ENCODE measurements around the gene SNAP25. TPM values are rescaled to one million over a fixed set of nuclear protein-coding genes. Genes with fewer than 3 reads are reported as not detected.

Gene SNAP25
- total RNA-seq, 1 experiment from 2014 or later, result 0.05 TPM

DNA sequence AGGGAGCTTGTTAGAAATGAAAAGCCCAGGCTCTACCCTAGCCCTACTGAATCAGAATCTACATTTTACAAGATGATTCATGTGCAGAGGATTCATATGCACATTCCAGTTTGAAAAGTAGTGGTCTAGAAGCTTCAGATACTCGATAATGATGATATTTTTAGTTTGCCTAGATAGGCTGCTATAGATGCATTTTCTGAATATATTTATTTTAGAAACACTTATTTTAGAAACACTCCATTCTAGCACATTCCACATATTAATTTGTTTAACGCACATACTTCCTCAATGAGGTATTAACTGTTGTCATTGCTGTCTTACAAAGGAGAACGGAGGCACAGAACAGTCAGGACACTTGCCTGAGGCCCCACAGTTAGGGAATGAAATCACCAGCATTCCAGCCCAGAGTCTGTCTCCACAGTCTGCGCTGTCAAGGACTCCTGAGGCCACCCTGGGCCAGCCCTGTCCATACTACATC lies 64.4 kb downstream of the SNAP25 start:
- in situ Hi-C loops (cut with HindIII; ENCODE audit: low pct_unique_long_range_greater_than_20kb, low sequenced_read_pairs), result no loop called here
- DNase-seq (ENCODE audit: low read depth, low spot score), result no peak

DNA sequence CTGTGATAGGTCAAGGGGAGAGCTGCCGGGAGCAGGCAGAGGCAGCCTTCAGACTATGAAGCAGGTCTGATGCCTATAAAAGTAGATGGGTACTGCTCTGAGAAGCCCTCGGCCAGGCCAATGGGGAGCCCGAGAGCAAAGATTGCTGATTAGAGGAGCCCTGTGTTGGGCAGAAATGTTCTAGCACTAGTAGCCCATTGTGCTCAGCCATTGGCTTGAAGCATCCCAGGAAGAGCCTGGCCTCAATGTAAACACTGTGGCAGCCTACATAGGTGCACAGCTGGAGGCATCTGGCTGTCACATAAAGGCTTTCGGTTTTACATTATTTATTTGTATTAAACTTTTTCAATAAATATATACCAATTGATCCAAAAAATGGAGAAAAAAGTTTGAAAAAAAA lies 67.7 kb downstream of the SNAP25 start:
- in situ Hi-C loops (cut with HindIII; ENCODE audit: low pct_unique_long_range_greater_than_20kb, low sequenced_read_pairs), result no loop called here
- no peak for DNase-seq (ENCODE audit: low read depth, low spot score)

DNA sequence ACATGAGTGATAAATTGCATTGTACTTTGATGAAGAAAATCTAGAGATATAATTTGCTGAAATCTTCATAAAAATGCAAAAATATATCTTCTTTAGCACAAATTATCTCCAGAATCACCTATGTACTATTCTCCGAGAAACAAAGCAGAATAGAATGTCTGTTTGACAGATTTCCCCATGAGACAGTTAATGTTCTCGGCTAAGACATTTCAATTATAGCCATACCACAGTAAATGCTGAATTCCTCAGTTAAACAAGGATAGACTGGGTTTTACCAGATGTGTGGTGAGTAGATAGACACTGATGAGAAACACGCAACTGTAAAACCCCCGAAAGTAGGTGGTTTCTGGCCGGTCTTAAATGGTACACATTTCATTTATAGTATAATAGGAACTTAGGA lies 69.8 kb downstream of the SNAP25 start:
- in situ Hi-C loops (cut with HindIII; ENCODE audit: low pct_unique_long_range_greater_than_20kb, low sequenced_read_pairs), result no loop called here

DNA sequence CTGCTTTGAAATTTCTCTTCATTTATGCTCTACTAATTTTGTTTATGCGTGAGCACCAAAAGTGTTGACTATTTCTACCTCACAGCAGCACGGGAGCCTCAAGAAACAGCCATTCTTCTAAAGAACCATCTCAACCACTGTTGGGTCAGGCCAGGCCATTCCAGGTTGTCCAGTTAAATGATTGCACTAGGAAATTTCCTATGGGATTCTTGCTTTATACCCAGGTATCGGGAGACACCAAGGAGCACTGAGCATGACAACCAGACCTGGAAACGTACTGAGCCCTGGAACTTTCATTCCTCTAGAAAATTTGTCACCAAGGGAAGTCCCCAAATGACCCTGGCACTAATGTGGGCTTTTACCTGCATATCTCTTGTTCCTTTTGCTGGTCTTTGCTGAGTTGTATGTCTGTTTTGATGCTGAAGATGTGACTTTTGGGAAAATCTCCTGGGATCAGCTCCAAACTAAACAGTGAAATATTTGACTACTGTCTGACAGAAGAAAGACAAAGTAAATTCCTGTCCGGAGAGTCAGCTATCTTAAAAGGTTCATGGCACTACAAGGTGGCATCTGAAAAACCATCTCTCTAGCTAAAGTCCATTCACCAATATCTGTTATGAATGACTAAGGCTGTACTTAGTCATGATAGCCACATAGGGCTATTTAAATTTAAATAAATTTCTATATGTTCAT lies 70.5 kb downstream of the SNAP25 start:
- DNase-seq (ENCODE audit: low read depth, low spot score), result no peak
- in situ Hi-C loops (cut with HindIII; ENCODE audit: low pct_unique_long_range_greater_than_20kb, low sequenced_read_pairs), result no loop called here

More for the DNA sequence above, 69.8 kb downstream of the SNAP25 start:
- no peak for DNase-seq (ENCODE audit: low read depth, low spot score)

DNA sequence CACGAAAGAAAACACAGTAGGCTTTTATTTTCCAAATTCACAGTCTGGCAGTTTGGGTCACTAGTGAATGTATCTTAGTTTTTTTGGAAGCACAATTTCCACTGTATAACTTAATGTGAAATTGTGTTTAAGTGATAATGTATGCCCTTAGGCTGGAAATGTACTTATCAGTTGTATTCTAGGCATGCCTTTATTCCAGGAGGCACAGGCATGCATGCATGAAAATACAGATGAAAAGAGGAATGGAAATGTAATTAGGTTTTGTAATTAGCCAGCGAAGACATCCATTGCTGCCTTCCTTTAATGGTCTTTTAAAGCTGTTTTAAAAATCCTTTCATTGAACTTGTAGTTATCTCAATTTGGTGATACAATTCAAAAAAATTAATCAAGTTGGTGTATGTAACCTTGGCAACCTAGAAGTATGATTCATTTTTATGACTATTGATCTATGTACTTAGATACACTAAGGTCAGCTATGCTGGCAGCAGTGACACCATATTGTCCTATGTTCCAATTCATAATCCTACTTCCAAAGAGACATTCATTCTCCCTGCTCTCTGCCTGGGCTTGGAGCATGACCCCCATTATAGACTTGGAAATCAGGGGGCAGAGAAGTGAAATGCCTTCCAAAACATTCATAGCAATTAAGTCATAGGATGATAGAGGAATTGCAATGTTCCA lies 73.1 kb downstream of the SNAP25 start:
- no peak for DNase-seq (ENCODE audit: low read depth, low spot score)
- in situ Hi-C loops (cut with HindIII; ENCODE audit: low pct_unique_long_range_greater_than_20kb, low sequenced_read_pairs), result no loop called here

DNA sequence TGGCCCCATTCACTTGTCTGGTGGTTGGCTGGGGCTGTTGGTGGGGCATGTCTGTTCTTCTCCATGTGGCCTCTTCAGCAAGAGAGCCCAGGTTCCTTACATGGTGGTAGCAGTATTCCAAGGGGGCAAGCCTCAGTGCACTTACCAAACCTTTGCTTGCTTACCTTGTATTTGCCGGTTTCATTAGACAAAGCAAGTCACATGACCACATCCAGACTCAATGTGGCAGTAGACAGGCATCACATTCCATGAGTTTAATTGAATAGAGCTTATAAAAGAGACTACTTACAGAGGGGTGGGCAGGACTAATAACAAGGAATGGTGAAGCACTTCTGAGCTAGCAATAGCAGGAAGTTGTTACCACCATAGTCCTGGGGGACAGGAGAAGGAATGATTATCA lies 78.6 kb downstream of the SNAP25 start:
- in situ Hi-C loops (cut with HindIII; ENCODE audit: low pct_unique_long_range_greater_than_20kb, low sequenced_read_pairs), result no loop called here
- no peak for DNase-seq (ENCODE audit: low read depth, low spot score)

DNA sequence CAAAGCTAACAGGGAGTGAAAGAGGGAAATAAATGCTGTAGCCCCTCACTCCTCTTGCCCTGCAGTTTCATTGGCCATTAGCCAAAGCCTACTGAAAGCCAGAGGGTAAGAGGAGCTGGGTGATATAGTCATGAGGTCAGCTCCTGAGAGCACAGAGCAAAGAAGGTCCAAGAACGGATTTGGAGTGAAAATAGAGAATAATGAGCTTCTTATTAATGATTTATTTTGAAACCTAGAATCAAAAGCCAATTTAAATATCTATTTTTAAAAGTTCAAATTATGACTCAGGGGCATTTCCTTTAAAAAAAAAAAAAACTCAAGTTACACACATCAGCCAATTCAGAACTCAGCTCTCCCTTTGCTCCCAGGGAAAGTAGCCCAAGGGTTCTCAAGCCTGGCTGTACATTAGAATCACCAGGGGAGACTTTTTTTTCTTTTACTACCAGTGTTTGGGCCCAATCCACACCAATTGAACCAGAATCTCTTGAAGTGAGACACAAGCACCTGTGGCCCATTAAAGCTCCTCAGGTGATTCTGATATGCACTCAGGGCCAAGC lies 79.1 kb downstream of the SNAP25 start:
- no peak for DNase-seq (ENCODE audit: low read depth, low spot score)
- in situ Hi-C loops (cut with HindIII; ENCODE audit: low pct_unique_long_range_greater_than_20kb, low sequenced_read_pairs), result no loop called here

DNA sequence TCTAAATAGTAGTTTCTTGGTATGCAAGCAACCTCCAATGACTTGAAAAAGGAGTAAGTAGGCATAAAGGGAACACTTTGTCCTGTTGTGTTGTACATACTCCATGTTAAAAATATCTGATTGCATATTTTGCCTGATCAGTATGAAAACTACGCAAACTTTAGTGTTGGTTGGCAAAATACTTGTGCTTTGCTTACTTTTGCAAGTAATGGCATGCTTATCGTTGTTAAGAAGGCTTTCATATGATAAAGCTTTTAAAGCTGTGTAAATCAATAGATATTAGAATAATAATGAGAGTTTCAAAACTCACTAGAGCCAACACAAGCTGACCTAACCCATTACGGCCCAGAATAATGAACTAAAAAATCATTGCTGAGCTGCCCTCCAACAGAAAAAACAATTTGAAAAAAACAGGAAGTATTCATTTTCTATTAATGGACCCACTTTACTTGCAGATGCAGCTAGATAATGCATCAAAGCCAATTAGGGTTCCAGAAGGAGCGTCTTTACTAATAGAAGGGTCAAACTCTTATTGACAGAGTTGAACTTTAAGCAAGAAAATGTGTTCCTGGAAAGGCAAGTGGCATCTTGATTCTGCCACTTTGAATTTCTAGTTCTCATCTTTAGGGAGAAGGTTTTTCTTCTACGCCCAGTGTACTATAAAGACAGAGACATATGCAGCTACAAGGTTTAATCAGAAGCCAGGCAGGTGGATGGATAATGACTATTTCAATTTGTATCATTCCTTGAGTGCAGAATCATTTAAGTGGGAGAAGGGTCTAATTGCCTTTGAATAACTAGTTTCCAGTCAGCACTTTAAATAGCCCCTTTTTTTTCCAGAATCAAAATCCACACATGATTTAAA lies 82.2 kb downstream of the SNAP25 start:
- in situ Hi-C loops (cut with HindIII; ENCODE audit: low pct_unique_long_range_greater_than_20kb, low sequenced_read_pairs), result no loop called here
- no peak for DNase-seq (ENCODE audit: low read depth, low spot score)

DNA sequence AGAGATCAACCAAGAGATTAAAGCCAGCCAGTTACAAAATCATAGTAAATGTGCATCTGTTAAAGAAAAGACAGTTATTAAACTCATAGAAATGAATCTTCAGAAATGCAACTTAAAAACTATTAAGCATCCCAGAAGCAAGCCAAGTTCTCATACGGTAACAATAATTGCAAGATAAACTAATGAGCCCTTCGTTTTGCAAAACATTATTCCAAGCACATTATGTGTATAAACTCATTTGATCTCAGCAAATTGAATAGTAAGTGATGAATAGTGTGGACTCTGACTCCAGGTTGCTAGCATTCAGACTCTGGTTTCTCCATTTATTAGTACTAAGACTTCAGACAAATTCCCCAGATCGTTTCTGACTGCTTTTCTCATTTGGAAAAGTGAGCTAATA lies 85.2 kb downstream of the SNAP25 start:
- no peak for DNase-seq (ENCODE audit: low read depth, low spot score)
- in situ Hi-C loops (cut with HindIII; ENCODE audit: low pct_unique_long_range_greater_than_20kb, low sequenced_read_pairs), result no loop called here

DNA sequence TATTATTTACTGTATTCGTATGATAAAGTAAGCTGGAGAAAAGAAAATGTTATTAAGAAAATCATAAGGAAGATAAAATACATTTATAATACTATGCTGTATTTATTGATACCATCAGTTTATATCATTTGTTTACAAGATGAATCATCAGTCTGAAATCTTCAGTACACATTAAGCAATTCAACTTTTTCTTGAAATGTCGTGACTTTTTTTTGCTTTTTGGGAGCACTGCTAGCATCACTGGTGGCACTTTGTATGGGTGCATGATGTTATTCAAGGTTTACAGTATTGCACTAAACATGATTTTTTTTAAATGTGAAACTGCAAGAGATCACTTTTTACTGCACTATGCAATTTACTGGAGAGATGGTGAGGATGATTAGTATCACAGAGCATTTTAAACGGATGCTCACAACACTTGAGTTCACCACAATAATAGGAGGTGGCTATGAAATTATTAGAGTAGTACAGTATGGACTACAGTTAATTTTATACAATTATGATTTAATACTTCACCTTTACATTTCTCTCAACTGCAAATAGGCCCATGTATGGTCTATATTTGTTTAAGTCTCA lies 85.9 kb downstream of the SNAP25 start:
- in situ Hi-C loops (cut with HindIII; ENCODE audit: low pct_unique_long_range_greater_than_20kb, low sequenced_read_pairs), result no loop called here
- DNase-seq (ENCODE audit: low read depth, low spot score), result no peak

DNA sequence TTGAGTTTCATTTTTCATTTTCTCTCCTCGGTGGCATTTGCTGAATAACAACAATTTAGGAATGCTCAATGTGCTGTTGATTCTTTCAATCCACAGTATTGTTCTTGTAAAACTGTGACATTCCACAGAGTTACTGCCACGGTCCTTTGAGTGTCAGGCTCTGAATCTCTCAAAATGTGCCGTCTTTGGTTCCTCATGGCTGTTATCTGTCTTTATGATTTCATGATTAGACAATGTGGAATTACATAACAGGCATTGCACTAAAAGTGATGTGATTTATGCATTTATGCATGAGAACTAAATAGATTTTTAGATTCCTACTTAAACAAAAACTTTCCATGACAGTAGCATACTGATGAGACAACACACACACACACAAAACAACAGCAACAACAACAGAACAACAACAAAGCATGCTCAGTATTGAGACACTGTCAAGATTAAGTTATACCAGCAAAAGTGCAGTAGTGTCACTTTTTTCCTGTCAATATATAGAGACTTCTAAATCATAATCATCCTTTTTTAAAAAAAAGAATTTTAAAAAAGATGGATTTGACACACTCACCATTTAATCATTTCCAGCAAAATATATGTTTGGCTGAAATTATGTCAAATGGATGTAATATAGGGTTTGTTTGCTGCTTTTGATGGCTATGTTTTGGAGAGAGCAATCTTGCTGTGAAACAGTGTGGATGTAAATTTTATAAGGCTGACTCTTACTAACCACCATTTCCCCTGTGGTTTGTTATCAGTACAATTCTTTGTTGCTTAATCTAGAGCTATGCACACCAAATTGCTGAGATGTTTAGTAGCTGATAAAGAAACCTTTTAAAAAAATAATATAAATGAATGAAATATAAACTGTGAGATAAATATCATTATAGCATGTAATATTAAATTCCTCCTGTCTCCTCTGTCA lies 88.1 kb downstream of the SNAP25 start:
- DNase-seq (ENCODE audit: low read depth, low spot score), result peak; percentile 28
- in situ Hi-C loops (cut with HindIII; ENCODE audit: low pct_unique_long_range_greater_than_20kb, low sequenced_read_pairs), result no loop called here

DNA sequence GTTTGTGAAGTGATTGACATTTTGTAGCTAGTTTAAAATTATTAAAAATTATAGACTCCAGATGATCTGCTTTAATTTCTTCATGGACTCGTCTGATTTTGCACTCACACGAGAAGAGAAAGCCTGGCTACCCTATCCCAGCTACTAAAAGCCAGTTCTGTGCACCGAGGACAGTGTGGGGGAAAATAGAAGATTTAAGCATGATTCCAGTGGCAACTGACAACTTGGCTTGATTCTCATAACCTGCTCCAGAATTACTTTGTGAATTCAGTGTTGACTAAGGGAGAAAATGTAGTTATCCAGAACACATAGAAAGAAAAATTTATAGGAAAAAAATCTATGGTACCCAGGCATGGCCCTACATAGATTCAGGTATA lies 88.7 kb downstream of the SNAP25 start:
- in situ Hi-C loops (cut with HindIII; ENCODE audit: low pct_unique_long_range_greater_than_20kb, low sequenced_read_pairs), result no loop called here
- DNase-seq (ENCODE audit: low read depth, low spot score), result no peak

DNA sequence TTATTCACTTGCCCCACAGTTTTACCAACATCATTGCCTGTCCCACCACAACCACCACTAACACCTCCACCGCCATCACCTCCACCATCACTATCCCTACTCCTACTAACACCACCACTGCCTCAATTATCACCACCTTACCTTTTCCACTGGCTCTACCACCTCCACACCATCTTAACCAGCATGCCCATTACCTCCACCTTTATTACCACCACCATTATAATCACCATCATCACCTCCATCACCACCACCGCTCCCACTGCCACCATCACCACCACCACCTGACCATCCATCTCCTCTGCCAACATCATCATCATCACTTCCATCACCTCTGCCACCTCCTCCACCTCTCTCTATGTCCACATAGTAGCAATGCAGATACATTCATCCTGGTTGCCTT lies 90.0 kb downstream of the SNAP25 start:
- in situ Hi-C loops (cut with HindIII; ENCODE audit: low pct_unique_long_range_greater_than_20kb, low sequenced_read_pairs), result no loop called here
- DNase-seq (ENCODE audit: low read depth, low spot score), result no peak

DNA sequence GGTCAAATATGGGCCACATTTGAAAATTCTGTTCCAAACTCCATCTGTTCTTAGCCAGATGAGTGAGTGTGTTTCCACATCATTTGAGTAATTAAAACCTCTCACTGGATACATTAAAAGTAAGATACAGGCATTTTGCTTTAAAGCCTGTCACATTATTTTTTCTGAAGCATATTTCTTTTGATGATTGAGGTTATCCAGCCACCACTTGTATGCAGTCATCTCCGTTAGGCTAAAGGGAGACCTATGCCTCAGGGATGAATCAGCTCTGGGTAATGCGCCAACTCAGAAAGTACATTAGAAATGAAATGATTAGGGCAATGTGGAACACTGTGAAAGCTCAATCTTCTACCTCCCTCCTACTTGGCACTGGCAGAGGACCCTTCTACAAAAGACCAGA lies 90.7 kb downstream of the SNAP25 start:
- in situ Hi-C loops (cut with HindIII; ENCODE audit: low pct_unique_long_range_greater_than_20kb, low sequenced_read_pairs), result no loop called here
- DNase-seq (ENCODE audit: low read depth, low spot score), result no peak

DNA sequence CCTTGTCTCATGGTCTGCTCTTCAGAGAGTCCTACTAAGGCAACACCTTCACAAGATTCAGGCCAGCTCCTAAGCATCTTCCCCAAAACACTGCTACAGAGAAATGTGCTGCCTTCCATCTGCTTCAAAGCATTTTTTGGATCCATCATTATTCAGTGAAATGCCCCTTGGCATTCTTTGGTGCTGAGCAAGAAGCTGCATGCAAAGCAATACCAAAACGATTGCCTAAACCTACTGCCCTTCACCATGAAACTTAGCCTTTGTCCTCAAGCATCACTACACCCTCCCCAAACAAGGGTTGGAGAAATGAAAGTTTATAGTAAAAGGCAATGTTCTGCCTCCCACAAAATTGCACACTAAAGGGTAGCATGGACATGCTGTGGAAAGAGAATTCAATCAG lies 93.5 kb downstream of the SNAP25 start:
- in situ Hi-C loops (cut with HindIII; ENCODE audit: low pct_unique_long_range_greater_than_20kb, low sequenced_read_pairs), result no loop called here
- no peak for DNase-seq (ENCODE audit: low read depth, low spot score)

DNA sequence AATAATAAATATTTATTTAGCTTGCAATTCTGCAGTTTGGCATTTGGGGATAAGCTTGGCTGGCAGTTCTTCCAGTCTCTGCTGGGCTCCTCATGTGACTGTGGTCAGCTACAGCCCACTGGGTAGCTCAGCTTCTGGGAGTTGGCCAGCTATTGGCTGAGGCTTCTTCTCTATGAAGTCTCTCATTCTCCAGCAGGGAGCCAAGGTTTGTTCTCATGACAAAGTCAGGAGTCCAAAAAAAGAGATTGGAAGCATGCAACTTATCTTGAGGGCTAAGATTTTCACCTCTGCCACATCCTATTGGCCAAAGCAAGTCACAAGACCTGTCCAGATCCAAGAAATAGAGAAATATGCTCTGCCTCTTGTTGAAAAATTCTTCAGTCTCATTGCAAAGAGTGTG lies 94.6 kb downstream of the SNAP25 start:
- in situ Hi-C loops (cut with HindIII; ENCODE audit: low pct_unique_long_range_greater_than_20kb, low sequenced_read_pairs), result no loop called here
- peak; percentile 49 for DNase-seq (ENCODE audit: low read depth, low spot score)

DNA sequence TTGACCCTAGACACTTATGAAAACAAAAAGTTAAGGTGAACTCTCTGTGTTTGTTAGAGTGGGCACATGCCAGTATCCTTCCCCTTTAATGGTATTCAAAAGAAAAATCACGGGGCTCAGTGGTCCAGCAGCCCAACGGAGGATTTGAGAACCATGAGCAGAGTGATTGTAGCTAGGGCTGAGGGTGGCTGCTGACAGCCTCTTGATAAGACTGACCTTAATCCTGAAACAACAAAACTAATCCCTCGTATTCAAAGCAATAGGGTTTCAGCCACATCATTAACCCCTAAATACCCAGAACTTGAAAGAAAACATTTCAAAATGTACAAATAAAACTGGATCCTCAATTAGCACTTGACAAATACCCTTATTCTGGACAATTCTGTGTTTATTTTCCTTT lies 95.1 kb downstream of the SNAP25 start:
- in situ Hi-C loops (cut with HindIII; ENCODE audit: low pct_unique_long_range_greater_than_20kb, low sequenced_read_pairs), result no loop called here
- no peak for DNase-seq (ENCODE audit: low read depth, low spot score)
